Neural progenitor cell (in vitro differentiated cells): ENCODE results near the gene CLRN1. TPM values are rescaled to one million over a fixed set of nuclear protein-coding genes. Genes with fewer than 3 reads are reported as not detected.

Experiments used
- DNase-seq: peaks from one replicate; pipeline ENCODE4 v3.0.0-alpha.2; 2016; ENCODE audit warnings: low spot score
- H2AFZ ChIP-seq: fragments of 200-600 bp; sonication (generic); replicated peaks from 2 replicates; pipeline ENCODE4 v1.6.1; 2016; ENCODE audit warnings: antibody characterized with exemption
- H3F3A ChIP-seq: fragments of 200-600 bp; sonication (generic); 2 replicates; pipeline ENCODE4 v1.6.1; 2016; ENCODE audit warnings: antibody characterized with exemption, low read depth
- H3K27ac ChIP-seq: fragments of 200-600 bp; sonication (generic); 2 replicates; pipeline ENCODE4 v1.5.1; 2016; ENCODE audit warnings: mild to moderate bottlenecking
- H3K27me3 ChIP-seq: fragments of 200-600 bp; sonication (generic); 2 replicates; pipeline ENCODE4 v1.6.1; 2016; ENCODE audit warnings: mild to moderate bottlenecking, moderate library complexity
- H3K36me3 ChIP-seq: fragments of 200-600 bp; sonication (generic); 2 replicates; pipeline ENCODE4 v1.5.1; 2016
- H3K4me1 ChIP-seq: fragments of 200-600 bp; sonication (generic); 2 replicates; pipeline ENCODE4 v1.6.1; 2016; ENCODE audit warnings: mixed run types
- H3K4me2 ChIP-seq: fragments of 200-600 bp; sonication (generic); 2 replicates; pipeline ENCODE4 v1.6.1; 2016
- H3K4me3 ChIP-seq: fragments of 200-600 bp; sonication (generic); 2 replicates; pipeline ENCODE4 v1.5.1; 2016
- H3K79me2 ChIP-seq: fragments of 200-600 bp; sonication (generic); 2 replicates; pipeline ENCODE4 v1.6.1; 2016; ENCODE audit warnings: low read depth
- H3K9ac ChIP-seq: fragments of 200-600 bp; sonication (generic); 2 replicates; pipeline ENCODE4 v1.6.1; 2016
- H3K9me3 ChIP-seq: fragments of 200-600 bp; sonication (generic); 2 replicates; pipeline ENCODE4 v1.5.1; 2016; ENCODE audit warnings: low read depth
- H4K20me1 ChIP-seq: fragments of 200-600 bp; sonication (generic); 2 replicates; pipeline ENCODE4 v1.6.1; 2016; ENCODE audit warnings: low read depth
- H3K27ac Mint-ChIP-seq: 3 replicates; pipeline ENCODE4 v1.8.0; 2021; ENCODE audit warnings: mixed read lengths
- H3K27me3 Mint-ChIP-seq: 2 replicates; pipeline ENCODE4 v1.8.0; 2022; ENCODE audit warnings: low read depth, mild to moderate bottlenecking, inconsistent platforms, moderate library complexity, mixed read lengths; ENCODE audit not compliant: insufficient read depth
- H3K36me3 Mint-ChIP-seq: 3 replicates; pipeline ENCODE4 v1.8.0; 2021; ENCODE audit warnings: mixed read lengths
- H3K4me1 Mint-ChIP-seq: 3 replicates; pipeline ENCODE4 v1.8.0; 2021; ENCODE audit warnings: mixed read lengths
- H3K4me3 Mint-ChIP-seq: 3 replicates; pipeline ENCODE4 v1.8.0; 2021; ENCODE audit warnings: mild to moderate bottlenecking, moderate library complexity, mixed read lengths
- H3K9me3 Mint-ChIP-seq: 3 replicates; pipeline ENCODE4 v1.8.0; 2020; ENCODE audit warnings: mixed read lengths
- CTCF ChIP-seq: fragments of 200-600 bp; sonication (generic); IDR thresholded peaks from 2 replicates; pipeline ENCODE4 v1.5.1; 2017; ENCODE audit warnings: antibody characterized with exemption, mild to moderate bottlenecking
- EZH2 ChIP-seq: fragments of 200-600 bp; sonication (generic); IDR thresholded peaks from 2 replicates; pipeline ENCODE4 v1.6.1; 2017; ENCODE audit warnings: antibody characterized with exemption, mild to moderate bottlenecking, moderate library complexity
- EZH2phosphoT487 ChIP-seq: fragments of 200-600 bp; sonication (generic); IDR thresholded peaks from 2 replicates; pipeline ENCODE4 v1.6.1; 2017; ENCODE audit warnings: antibody characterized with exemption
- total RNA-seq: library from RNA; depleted of rRNA; stranded (reverse); fragments of >200 nt; gene quantifications from 2 replicates; pipeline ENCODE4 v1.2.3, GENCODE V29; 2015; ENCODE audit warnings: low replicate concordance

CLRN1 gene
- total RNA-seq, 1 donor from 2014 or later = not detected

GRCh38 chr3:150901793-150902192, 70.7 kb downstream of the CLRN1 start:
- H3K4me2 ChIP-seq = no peak overlapping the region
- H3K27ac Mint-ChIP-seq = no peak overlapping the region
- peaks cover 12% of the 10 kb centered on the region for H3K4me1 ChIP-seq
- H3K4me3 Mint-ChIP-seq = no peak overlapping the region
- no peaks in the 10 kb centered on the region for H3K79me2 ChIP-seq
- no peaks in the 10 kb centered on the region for H3K9me3 ChIP-seq
- no peak for DNase-seq
- H3K36me3 Mint-ChIP-seq = no peaks in the 10 kb centered on the region
- no peaks in the 10 kb centered on the region for H3K27me3 ChIP-seq
- H4K20me1 ChIP-seq = no peaks in the 10 kb centered on the region
- peaks cover 2% of the 10 kb centered on the region for H3K4me1 Mint-ChIP-seq
- H3K36me3 ChIP-seq = no peaks in the 10 kb centered on the region
- no peak overlapping the region for H2AFZ ChIP-seq
- H3K9ac ChIP-seq = no peak overlapping the region
- H3F3A ChIP-seq = no peaks in the 10 kb centered on the region
- H3K27ac ChIP-seq = no peak overlapping the region
- TF ChIP-seq CTCF = no peak
- TF ChIP-seq EZH2phosphoT487 = no peak
- TF ChIP-seq EZH2 = no peak
- H3K27me3 Mint-ChIP-seq = peaks cover 2% of the 10 kb centered on the region
- no peaks in the 10 kb centered on the region for H3K9me3 Mint-ChIP-seq
- H3K4me3 ChIP-seq = no peak overlapping the region

GRCh38 chr3:150899141-150899540, 73.4 kb downstream of the CLRN1 start:
- no peaks in the 10 kb centered on the region for H3K9me3 Mint-ChIP-seq

GRCh38 chr3:150898046-150898754, 74.3 kb downstream of the CLRN1 start:
- no peak overlapping the region for H3K4me3 Mint-ChIP-seq
- H3F3A ChIP-seq = no peaks in the 10 kb centered on the region
- no peak overlapping the region for H3K27ac ChIP-seq
- no peaks in the 10 kb centered on the region for H3K27me3 ChIP-seq
- H3K36me3 Mint-ChIP-seq = no peaks in the 10 kb centered on the region
- no peak overlapping the region for H3K4me2 ChIP-seq
- H3K27ac Mint-ChIP-seq = no peak overlapping the region
- no peaks in the 10 kb centered on the region for H3K79me2 ChIP-seq
- no peaks in the 10 kb centered on the region for H3K36me3 ChIP-seq
- H2AFZ ChIP-seq = no peak overlapping the region
- H3K27me3 Mint-ChIP-seq = peaks cover 2% of the 10 kb centered on the region
- peaks cover 12% of the 10 kb centered on the region for H3K4me1 ChIP-seq
- H3K9me3 ChIP-seq = no peaks in the 10 kb centered on the region
- TF ChIP-seq CTCF (no peak), EZH2phosphoT487 (no peak), EZH2 (no peak)
- H3K4me1 Mint-ChIP-seq = peaks cover 2% of the 10 kb centered on the region
- no peak overlapping the region for H3K9ac ChIP-seq
- no peak overlapping the region for H3K4me3 ChIP-seq
- H3K9me3 Mint-ChIP-seq = no peaks in the 10 kb centered on the region
- H4K20me1 ChIP-seq = no peaks in the 10 kb centered on the region
- no peak for DNase-seq

More at GRCh38 chr3:150899141-150899540, 73.4 kb downstream of the CLRN1 start:
- Histone ChIP-seq H3K4me3 (no peak overlapping the region), H3K9ac (no peak overlapping the region), H3K4me1 (peaks cover 12% of the 10 kb centered on the region), H3F3A (no peaks in the 10 kb centered on the region), H3K27me3 (no peaks in the 10 kb centered on the region), H2AFZ (no peak overlapping the region), H3K9me3 (no peaks in the 10 kb centered on the region), H3K36me3 (no peaks in the 10 kb centered on the region), H4K20me1 (no peaks in the 10 kb centered on the region), H3K4me2 (no peak overlapping the region), H3K79me2 (no peaks in the 10 kb centered on the region), H3K27ac (no peak overlapping the region)
- Mint-ChIP-seq H3K27ac (no peak overlapping the region), H3K4me1 (peaks cover 2% of the 10 kb centered on the region), H3K4me3 (no peak overlapping the region), H3K27me3 (peaks cover 2% of the 10 kb centered on the region), H3K36me3 (no peaks in the 10 kb centered on the region)
- no peak for TF ChIP-seq CTCF
- TF ChIP-seq EZH2phosphoT487 = no peak
- TF ChIP-seq EZH2 = no peak
- DNase-seq = no peak
